GM19397 (cell line): Measurements from ENCODE around the gene UHRF2.
"Not testable (repeated sequence)": the region's sequence is repeated elsewhere in the genome, so short reads cannot be mapped to it uniquely, and the experiment has no call there.

ENCODE experiments used
- ATAC-seq: cut with Tn5 transposase; IDR thresholded peaks from one replicate; pipeline ENCODE4 v1.9.1; 2021; ENCODE audit warnings: mild to moderate bottlenecking, moderate library complexity; ENCODE audit not compliant: unreplicated experiment

UHRF2 gene

GRCh38 chr9:6412487-6413364 lies at the start of gene UHRF2:
TSS of gene UHRF2 (plus strand) at chr9:6413199. CDS start at chr9:6413491, 292 bp downstream.
- peak; percentile 83 for ATAC-seq

- no peak for ATAC-seq
Observed at GRCh38 chr9:6367128-6367890, 45.7 kb upstream of the UHRF2 start.

DNA sequence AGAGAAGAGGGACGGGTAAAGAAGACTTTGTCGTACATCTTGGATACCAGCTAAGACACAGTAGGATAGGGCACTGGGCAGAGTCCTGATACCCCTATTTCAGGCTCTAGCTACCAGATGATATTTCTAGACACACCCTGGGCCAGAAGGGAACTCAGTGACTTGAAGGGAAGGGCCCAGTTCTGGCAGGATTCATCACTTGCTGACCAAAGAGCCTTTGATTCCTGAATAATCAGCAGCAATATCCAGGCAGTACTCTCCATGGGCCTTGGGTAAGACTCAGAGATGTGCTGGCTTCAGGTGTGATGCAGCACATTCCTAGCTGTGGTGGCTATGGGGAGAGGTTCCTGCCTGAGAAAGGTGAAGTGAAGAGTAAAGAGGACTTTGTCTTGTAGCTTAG lies 44.2 kb upstream of the UHRF2 start:
- no peak for ATAC-seq

DNA sequence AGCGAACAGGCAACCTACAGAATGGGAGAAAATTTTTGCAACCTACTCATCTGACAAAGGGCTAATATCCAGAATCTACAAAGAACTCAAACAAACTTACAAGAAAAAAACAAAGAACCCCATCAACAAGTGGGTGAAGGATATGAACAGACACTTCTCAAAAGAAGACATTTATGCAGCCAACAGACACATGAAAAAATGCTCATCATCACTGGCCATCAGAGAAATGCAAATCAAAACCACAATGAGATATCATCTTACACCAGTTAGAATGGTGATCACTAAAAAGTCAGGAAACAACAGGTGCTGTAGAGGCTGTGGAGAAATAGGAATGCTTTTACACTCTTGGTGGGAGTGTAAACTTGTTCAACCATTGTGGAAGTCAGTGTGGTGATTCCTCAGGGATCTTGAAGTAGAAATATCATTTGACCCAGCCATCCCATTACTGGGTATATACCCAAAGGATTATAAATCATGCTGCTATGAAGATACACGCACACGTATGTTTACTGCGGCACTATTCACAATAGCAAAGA lies 31.5 kb upstream of the UHRF2 start:
- ATAC-seq = not testable (repeated sequence)

DNA sequence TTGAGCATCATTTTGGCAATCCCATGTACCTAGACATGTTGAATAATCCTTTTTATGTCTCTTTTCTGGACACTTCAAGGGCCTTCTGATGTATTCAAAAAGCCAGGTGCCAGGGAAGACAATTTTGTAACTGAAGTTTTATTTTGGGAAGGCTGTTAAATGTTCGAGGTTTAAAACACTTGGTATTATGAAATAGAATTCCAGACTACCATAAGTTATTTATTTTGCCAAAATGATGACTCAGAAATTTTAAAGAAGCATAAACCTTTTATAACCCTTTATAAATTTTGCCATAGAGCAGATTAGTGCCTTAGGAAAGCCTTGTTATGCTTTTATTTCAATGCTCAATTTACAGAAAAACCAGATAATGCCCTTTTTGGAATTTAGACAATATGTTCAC lies 30.3 kb upstream of the UHRF2 start:
- ATAC-seq = no peak

GRCh38 chr9:6383551-6384225 lies 29.3 kb upstream of the UHRF2 start:
- no peak for ATAC-seq

- no peak for ATAC-seq
Observed at GRCh38 chr9:6384732-6385131, 28.3 kb upstream of the UHRF2 start.

DNA sequence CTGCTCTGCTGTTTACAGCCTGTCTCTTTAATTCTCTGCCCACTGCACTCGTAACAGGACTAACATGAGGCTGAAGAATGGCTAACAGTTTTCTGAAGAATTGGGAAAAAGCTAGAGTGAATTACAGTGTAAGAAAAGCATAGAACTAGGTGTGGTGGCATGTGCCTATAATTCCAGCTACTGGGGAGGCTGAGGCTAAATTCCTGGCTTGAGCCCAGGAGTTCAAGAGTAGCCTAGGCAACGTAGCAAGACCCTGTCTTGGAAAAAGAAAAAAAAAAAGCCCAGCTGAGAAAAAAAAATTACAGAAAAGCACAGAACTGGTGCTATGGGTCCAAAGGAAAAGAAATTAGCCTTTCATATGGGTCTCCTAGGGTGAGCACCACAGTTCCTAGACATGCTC lies 13.9 kb upstream of the UHRF2 start:
- ATAC-seq = no peak

- no peak for ATAC-seq
Observed at GRCh38 chr9:6405371-6405770, 7.6 kb upstream of the UHRF2 start.

- no peak for ATAC-seq
Observed at GRCh38 chr9:6407778-6408177, 5.2 kb upstream of the UHRF2 start.

- no peak for ATAC-seq
Observed at GRCh38 chr9:6408320-6408719, 4.7 kb upstream of the UHRF2 start.

GRCh38 chr9:6409811-6410210 lies 3.2 kb upstream of the UHRF2 start:
- ATAC-seq = no peak

DNA sequence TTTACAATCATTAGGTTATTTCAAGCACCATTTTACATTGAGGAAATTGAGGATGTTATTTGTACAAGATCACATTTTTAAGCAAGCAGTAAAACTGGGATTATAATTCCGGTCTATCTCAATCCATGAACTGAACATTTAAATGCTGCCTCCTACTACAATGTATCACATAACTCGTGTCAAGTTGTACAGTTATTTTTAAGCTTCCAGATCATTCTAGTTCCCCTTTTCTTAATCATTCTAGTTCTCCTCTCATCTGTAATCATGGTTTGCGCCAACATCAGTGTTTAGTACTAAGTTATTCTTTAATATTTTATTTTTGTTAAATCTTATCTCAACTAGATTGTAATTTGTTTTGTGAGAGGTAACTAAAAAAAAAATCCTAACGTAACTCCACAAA lies 2.4 kb upstream of the UHRF2 start:
- no peak for ATAC-seq

GRCh38 chr9:6413365-6414246 lies 607 bp downstream of the UHRF2 start:
- peak; percentile 23 for ATAC-seq

DNA sequence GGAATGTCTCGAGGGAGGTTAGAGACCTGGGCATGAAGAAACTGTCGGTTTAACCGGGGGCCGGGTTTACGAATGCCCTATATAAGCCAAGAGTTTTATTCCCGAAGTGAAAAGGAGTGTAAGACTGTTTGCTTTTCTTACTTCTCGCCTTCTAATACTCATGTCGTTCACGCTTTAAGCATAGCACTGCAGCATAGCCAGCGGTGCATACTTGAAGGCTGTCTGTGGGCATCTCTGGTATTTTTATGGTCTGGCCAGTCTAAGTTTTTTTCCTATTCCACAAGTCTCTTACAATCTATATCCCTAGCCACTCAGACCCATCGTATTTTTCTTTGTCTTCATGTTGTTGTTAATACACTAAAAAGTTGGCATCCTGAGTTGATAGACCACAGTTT lies 1.2 kb downstream of the UHRF2 start:
- no peak for ATAC-seq

DNA sequence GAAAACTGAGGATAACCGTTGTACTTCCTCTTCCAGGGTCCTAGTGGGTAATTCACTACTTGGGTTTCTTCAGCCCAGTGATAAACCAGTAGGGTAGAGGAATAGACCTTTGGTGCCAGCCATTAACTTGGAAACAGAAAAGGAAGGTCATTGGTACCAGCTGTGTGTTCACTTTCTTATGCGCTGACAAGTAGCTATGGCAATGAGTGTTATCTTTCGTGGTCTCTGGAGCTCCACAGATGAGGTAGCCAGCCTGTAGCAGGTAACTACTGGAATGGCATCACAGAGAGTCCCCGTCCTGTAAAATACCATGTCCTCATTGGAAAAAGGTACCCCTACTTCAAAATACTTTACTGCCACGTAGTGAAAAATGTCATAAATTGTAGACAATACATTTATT lies 2.3 kb downstream of the UHRF2 start:
- no peak for ATAC-seq

- ATAC-seq = no peak
Observed at GRCh38 chr9:6417186-6417585, 4.2 kb downstream of the UHRF2 start.

DNA sequence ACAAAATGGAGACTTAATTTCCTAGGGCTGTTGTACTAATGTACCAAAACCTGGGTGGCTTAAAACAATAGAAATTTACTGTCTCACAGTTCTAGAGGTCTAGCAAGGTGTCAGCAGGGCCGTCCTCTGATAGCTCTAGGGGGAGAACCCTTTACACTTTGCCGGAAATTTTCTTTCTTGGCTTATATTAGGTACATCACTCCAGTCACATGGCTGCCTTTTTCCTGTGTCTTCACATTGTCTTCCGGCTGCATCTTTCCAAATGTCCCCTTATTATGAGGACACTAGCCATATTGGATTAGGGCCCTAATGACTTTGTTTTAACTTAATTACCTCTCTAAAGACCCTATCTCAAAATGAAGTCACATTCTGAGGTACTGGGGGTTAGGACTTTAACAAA lies 5.8 kb downstream of the UHRF2 start:
- no peak for ATAC-seq

GRCh38 chr9:6424940-6425339 lies 11.9 kb downstream of the UHRF2 start:
- no peak for ATAC-seq

DNA sequence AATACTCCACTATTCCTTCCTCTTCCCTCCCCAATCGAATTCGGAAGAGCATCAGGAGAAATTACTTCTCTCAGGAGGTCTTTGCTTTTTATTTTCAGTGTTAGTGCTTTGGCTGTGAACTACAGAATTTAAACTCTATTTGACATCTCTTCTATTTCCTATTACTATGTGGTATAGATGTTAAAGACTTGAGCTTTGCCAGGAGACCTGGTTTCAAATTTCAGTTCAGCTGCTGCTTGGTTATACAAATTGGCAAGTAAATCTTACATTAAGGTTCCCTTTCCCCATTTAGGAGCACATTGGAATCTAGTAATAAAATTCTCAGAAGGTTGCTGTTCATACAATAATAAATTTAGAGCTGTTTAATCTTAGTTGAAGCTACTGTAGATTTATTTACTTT lies 13.1 kb downstream of the UHRF2 start:
- no peak for ATAC-seq
